GM18519 (cell line): Measurements from ENCODE around the gene KLF15.

ENCODE experiments used
- ATAC-seq: cut with Tn5 transposase; IDR thresholded peaks from one replicate; pipeline ENCODE4 v1.9.1; 2021; ENCODE audit warnings: mild to moderate bottlenecking, moderate library complexity; ENCODE audit not compliant: unreplicated experiment, low FRiP score

The KLF15 gene

DNA sequence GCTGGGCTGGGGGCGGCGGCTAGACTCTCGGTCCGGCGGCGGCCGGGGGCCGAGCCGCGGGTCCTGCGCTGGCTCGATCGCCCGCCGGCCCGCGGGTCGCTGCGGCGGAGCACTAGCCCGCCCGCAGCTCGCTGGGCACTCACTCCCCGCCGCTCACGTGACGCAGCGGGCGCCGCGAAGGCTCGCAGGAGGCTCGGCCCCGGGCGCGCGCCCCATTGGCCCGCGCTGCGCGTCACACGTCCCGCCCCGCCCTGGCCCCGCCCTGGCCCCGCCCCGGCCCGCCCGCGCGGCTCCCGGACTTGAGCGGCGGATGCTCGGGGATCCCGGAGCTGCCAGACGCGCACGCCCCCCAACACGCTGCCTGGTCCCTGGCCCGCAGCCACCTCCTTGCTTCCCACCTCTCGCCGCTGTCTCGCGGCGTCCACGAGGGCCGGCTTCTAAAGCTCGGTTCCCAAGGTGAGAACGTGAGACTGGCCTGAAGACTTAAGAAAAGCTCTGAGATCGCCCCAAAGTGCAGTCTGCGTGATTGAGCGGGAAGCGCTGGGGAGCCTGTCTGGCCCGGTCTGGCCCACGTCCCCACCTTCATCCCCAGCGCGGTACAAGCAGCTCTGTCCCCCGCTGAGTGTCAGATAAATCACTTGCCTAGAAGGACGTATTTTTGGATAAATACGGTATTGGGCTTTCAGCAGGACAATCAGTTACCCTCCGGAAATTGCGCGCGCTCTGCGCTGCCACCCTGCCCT, at the start of gene KLF15:
Gene KLF15, minus strand, starts transcription at position 114 of the 743 bp plus-strand sequence. CDS start 4,486 bp downstream, outside the sequence.
- peak; percentile 60 for ATAC-seq

GRCh38 chr3:126406389-126407296, 49.4 kb upstream of the KLF15 start:
- no peak for ATAC-seq

DNA sequence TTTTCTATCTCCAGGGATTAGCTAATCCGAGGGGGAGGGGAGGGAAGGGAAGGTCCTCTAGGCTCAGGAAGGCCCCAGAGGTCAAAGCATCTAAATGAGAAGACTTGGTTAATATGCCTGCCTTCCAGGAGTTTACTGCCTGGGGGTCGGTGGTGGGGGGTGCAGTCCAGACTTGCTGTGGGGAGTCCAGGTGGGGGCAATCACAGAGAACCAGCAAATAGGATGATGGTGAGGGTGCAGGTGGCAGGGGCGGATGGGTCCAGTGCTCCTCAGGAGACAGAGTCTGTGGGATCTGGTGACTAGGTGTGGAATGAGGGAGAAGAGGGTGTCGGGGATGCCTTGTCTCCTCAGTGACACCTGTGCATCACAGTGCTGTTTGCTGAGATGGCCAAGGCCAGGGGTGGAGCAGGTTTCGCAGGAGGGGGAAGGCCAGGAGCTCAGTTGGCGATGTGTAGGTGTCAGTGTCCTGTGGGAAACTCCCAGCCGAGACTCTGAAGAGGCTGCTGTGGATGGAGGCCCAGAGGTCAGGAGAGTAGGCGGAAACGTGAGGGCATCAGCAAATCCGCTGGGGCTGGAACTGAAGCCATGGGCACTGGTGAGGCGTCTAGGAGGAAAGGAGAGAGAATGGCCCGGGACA, 45.6 kb upstream of the KLF15 start:
- no peak for ATAC-seq

GRCh38 chr3:126402178-126402577, 45.0 kb upstream of the KLF15 start:
- ATAC-seq, result no peak

GRCh38 chr3:126401611-126402160, 44.5 kb upstream of the KLF15 start:
- no peak for ATAC-seq

DNA sequence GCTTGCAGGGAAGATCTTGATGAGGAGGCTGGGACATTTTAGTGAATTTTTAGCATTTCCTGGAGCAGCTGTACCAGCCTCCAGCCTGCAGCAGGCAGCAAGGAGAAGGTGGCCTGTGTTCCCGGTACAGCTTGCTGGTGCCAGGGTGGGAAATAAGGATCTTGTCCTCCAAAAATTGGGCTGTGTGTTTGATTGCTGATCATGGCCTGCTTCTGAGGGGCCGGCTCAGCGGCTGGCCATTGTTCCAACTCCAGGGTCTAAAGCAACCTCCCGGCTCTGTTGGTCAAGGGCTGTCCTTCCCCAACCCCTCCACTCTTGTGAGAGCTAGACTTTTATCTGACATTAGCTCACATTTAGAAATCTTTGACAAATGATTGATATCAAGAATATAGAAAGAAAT, 42.5 kb upstream of the KLF15 start:
- ATAC-seq, result no peak

GRCh38 chr3:126399351-126399735, 42.1 kb upstream of the KLF15 start:
- ATAC-seq, result no peak

DNA sequence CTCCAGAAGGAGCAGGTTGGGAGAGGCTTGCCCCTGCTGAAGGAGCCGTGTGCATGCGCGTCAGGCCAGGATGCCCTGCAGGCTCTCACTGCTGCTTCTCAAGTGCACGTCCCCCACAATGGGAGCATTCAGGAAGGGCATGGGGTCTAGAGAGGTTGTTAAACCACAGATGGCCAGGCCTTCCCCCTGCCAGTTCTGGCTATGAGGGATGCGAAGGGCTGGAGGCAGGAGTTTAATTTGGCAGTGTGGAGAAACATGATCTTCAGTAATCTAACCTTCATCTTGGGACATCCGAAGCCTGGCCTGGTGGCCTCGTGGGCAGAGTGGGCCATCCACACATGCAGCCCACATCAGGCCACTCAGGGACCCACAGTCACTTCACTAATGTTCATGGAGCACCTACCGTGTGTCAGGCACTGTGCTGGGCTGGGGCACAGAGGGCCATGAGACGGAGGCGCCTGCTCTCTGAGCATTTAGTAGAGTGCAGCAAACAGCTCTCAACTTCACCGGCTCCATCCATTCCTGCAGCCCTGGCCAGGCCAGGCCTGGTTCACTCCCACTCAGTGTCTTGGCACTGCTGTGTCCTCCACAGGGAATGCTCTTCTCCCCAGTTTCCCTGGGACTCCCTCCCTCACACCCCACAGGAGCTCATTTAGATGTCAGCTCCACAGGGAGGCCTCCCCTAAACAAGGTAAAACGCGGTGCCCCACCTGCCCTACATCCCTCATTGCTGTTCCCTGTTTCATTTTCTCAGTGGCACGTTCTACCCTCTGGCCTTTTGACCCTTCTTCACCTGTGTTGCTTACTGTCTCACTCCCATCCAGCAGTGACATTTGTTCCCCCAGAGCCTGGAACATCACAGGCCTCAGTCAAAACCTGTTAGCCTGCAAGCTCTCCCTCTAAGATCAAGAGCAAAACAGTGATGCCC, 41.5 kb upstream of the KLF15 start:
- no peak for ATAC-seq

DNA sequence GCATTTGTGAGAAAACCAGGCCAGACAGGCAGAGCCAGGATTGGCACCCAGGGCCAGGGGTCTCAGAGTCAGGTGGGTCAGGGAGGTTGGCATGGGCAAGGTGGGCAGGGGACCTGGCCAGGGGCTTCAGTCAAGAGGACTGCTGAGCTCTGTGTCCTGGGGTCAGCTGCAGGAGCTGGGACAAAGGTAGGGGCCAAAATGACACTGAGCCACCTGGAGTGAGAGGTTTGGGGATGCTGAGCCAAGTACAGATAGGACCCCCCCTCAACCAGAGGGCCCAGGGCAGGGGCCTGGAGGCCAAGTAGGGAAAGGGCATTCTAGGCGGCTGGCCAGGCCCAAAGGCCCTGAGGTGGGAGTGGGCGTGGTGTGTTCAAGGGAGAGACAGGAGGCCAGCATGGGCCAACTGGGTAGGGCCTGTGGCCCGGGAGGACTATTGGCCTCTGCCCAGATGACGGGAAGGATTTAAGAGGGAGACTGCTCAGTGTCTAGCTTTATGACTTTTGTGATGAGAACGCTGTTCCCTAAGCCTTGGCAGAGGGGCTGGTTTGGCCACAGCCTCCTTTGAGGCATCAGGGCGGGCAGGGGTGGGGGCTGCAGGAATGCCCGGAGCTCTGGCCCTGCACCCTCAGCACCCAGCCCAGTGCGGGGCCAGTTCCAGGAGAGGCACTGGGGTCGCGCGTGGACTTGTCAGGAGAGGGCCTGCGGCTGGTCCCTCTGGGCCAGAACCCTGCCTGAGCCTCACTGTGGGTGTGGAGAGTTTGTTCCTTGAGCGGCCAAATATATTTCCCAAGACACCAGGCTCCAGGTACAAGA, 40.6 kb upstream of the KLF15 start:
- ATAC-seq, result no peak

GRCh38 chr3:126396536-126396935, 39.3 kb upstream of the KLF15 start:
- ATAC-seq, result no peak

DNA sequence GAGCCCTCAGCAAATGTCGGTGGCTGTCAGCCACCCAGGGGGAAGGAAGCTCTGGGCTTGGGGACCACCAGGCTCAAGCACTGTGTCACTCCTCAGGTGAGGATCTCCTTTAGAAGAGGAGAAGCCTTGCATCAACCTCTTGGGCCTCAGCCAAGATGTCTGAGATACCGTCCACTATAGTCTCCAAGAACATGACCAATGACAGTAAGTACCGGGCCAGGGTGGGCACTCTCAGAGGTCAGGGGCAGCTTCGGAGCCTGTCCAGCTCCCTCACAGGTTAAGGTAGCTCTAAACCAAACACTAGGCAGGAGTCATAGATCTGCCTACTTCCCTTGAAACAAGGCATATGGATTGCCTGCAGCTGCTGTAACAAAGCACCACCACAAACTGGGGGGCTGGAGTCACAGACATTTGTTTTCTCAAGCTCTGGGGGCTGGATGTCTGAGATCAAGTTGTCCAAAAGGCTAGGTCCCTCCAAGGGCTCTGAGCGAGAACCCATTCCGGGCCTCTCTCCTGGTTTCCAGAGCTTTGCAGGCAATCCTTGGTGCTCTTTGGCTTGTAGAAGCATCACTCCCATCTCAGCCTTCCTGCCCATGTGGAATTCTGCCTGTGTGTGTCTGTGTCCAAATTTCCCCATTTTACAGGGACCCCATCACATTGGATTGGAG, 38.8 kb upstream of the KLF15 start:
- no peak for ATAC-seq

GRCh38 chr3:126394977-126395321, 37.7 kb upstream of the KLF15 start:
- no peak for ATAC-seq

GRCh38 chr3:126394179-126394976, 37.2 kb upstream of the KLF15 start, which contains the start of gene CFAP100:
Gene CFAP100 (plus strand): TSS chr3:126394909. CDS start chr3:126396001, 1,092 bp downstream.
- ATAC-seq, result no peak

GRCh38 chr3:126393563-126393962, 36.4 kb upstream of the KLF15 start:
- no peak for ATAC-seq

- no peak for ATAC-seq
These were observed 35.0 kb upstream of the KLF15 start for GRCh38 chr3:126392246-126392645.

DNA sequence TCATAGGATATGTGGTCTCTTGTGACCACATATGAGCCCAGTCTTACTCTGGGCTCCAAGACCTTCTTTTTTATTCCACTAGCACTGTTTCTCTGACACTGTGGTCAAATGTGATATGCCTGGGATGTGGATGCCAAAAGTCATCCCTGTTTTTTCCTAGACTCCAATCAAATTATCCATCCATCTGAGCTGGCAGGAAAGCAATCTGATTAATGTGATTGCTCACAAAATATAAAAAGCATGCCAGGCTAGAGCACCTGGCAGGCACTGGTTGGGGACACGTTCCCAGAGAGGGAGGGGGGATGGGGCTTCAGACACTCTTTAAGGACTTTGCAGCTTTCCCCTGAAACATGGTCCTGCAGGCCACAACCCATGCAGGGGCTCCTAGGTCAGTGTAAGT, 34.4 kb upstream of the KLF15 start:
- ATAC-seq, result no peak

DNA sequence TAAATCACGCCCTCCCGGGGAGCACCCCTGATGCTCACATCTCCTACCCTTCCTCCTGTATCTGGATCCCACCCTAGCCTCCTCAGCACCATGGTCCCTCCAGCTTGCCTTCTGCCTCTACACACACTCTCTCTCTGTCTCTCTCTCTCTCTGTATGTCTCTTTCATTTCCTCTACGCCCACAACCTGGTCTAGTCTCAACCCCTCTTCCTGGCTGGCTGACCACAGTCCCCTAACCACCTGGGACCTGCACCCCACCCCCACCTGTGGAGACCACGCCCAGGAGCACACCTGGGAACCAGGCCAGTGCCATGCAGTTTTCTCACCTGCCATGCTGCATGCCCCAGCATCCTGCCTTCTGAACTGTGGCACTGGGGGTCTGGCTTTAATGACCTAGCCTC, 33.5 kb upstream of the KLF15 start:
- no peak for ATAC-seq

- no peak for ATAC-seq
These were observed 33.0 kb upstream of the KLF15 start for GRCh38 chr3:126390201-126390600.
